Liver (tissue), 9 donors: ENCODE data around the gene PALLD. TPM values are rescaled to one million over a fixed set of nuclear protein-coding genes. Genes with fewer than 3 reads are reported as not detected.

Experiments used
- DNase-seq: peaks from one replicate; pipeline ENCODE4 v3.0.0-alpha.2; 2017; ENCODE audit warnings: low spot score
- H3K27ac ChIP-seq, 2 donors: one replicate each; pipeline ENCODE4 v1.7.0; 2013; ENCODE audit warnings: inconsistent platforms in 2 of 2, low read length in 2 of 2, control low read depth in 1 of 2, low read depth in 1 of 2, mild to moderate bottlenecking in 1 of 2
- H3K27me3 ChIP-seq, 4 donors: one replicate each; pipeline versions ENCODE4 v1.6.1 to v1.7.0; 2013; ENCODE audit warnings: low read length in 3 of 4, inconsistent platforms in 1 of 4, mild to moderate bottlenecking in 1 of 4, moderate library complexity in 1 of 4; ENCODE audit not compliant: control insufficient read depth in 4 of 4, insufficient read depth in 4 of 4
- H3K36me3 ChIP-seq, 4 donors: one replicate each; pipeline versions ENCODE4 v1.6.1 to v1.7.0; 2013; ENCODE audit warnings: low read length in 3 of 4, mild to moderate bottlenecking in 3 of 4, low read depth in 1 of 4, moderate library complexity in 1 of 4; ENCODE audit not compliant: control insufficient read depth in 4 of 4, insufficient read depth in 3 of 4
- H3K4me1 ChIP-seq, 4 donors: one replicate each; pipeline versions ENCODE4 v1.6.1 to v1.7.0; 2013; ENCODE audit warnings: low read length in 3 of 4, mild to moderate bottlenecking in 3 of 4, moderate library complexity in 1 of 4; ENCODE audit not compliant: control insufficient read depth in 4 of 4, insufficient read depth in 4 of 4
- H3K4me3 ChIP-seq, 3 donors: one replicate each; pipeline versions ENCODE4 v1.6.1 to v1.7.0; 2013; ENCODE audit warnings: low read length in 3 of 3, control low read depth in 1 of 3, low read depth in 1 of 3, mild to moderate bottlenecking in 1 of 3
- H3K9ac ChIP-seq, 2 donors: one replicate each; pipeline ENCODE4 v1.7.0; 2013; ENCODE audit warnings: low read length in 2 of 2, mild to moderate bottlenecking in 2 of 2, moderate library complexity in 2 of 2, control low read depth in 1 of 2, low read depth in 1 of 2
- H3K9me3 ChIP-seq, 4 donors: one replicate each; pipeline versions ENCODE4 v1.6.1 to v1.7.0; 2013; ENCODE audit warnings: low read length in 3 of 4; ENCODE audit not compliant: control insufficient read depth in 4 of 4
- EGR1 ChIP-seq, 2 donors: IDR thresholded peaks; 2 replicates each; pipeline ENCODE4 v1.6.1; 2016 to 2018; ENCODE audit warnings: antibody characterized with exemption in 2 of 2, low read depth in 2 of 2
- FOXA2 ChIP-seq: IDR thresholded peaks from 2 replicates; pipeline ENCODE4 v1.6.1; 2016; ENCODE audit warnings: antibody characterized with exemption
- HNF4A ChIP-seq, 2 donors: conservative IDR thresholded peaks; 2 replicates each; pipeline ENCODE4 v1.6.1; 2016; ENCODE audit warnings: antibody characterized with exemption in 2 of 2, mild to moderate bottlenecking in 2 of 2
- JUND ChIP-seq, 2 donors: IDR thresholded peaks; 2 replicates each; pipeline ENCODE4 v1.6.1; 2016; ENCODE audit warnings: antibody characterized with exemption in 2 of 2
- NR2F2 ChIP-seq: IDR thresholded peaks from 2 replicates; pipeline ENCODE4 v1.6.1; 2016; ENCODE audit warnings: antibody characterized with exemption
- RAD21 ChIP-seq, 2 donors: IDR thresholded peaks; 2 replicates each; pipeline ENCODE4 v1.6.1; 2016; ENCODE audit warnings: antibody characterized with exemption in 2 of 2, mild to moderate bottlenecking in 2 of 2
- RXRA ChIP-seq, 2 donors: IDR thresholded peaks; 2 replicates each; pipeline ENCODE4 v1.6.1; 2017 to 2018; ENCODE audit warnings: antibody characterized with exemption in 2 of 2, mild to moderate bottlenecking in 1 of 2
- TAF1 ChIP-seq: conservative IDR thresholded peaks from 2 replicates; pipeline ENCODE4 v1.6.1; 2016; ENCODE audit warnings: antibody characterized with exemption, mild to moderate bottlenecking
- YY1 ChIP-seq: IDR thresholded peaks from 2 replicates; pipeline ENCODE4 v1.6.1; 2016; ENCODE audit warnings: antibody characterized with exemption, mild to moderate bottlenecking
- WGBS: extraction: QIAGEN DNeasy Blood & Tissue Kit; methylation state at CpG from one replicate; pipeline ENCODE4 v1.1.7; 2013; 5-methylcytosine and 5-hydroxymethylcytosine counted together
- polyA plus RNA-seq, 2 donors: library from polyadenylated mRNA; stranded (reverse) in 1 of 2; unstranded in 1 of 2; fragments of 200-250 nt in 1 of 2; fragments of >200 nt in 1 of 2; fragmentation: Nextera tagmentation in 1 of 2; extraction: Ambion mirVana in 1 of 2; gene quantifications; one replicate each; pipeline versions ENCODE4 v1.2.1 to v1.2.3, GENCODE V29; 2013 to 2015
- total RNA-seq, 2 donors: library from RNA; depleted of rRNA; stranded (reverse); fragments of >200 nt; gene quantifications; one replicate each; pipeline ENCODE4 v1.2.3, GENCODE V29; 2014
- TF ChIP-seq, protein P1 (sequence below): IDR thresholded peaks from 2 replicates; pipeline ENCODE4 v1.6.1; 2016; ENCODE audit warnings: antibody characterized with exemption
- TF ChIP-seq, protein P2 (sequence below): fragments of 150-350 bp; IDR thresholded peaks from 2 replicates; pipeline ENCODE4 v1.5.1; 2017; ENCODE audit warnings: improper control_type of control experiment, low read depth, low read length; ENCODE audit not compliant: missing input control
- TF ChIP-seq, protein P3 (sequence below): IDR thresholded peaks from 2 replicates; pipeline ENCODE4 v1.6.1; 2016; ENCODE audit warnings: antibody characterized with exemption
- TF ChIP-seq, protein P4 (sequence below): IDR thresholded peaks from 2 replicates; pipeline ENCODE4 v1.6.1; 2016; ENCODE audit warnings: antibody characterized with exemption, mild to moderate bottlenecking
- TF ChIP-seq, protein P5 (sequence below): IDR thresholded peaks from 2 replicates; pipeline ENCODE4 v1.6.1; 2016; ENCODE audit warnings: antibody characterized with exemption
- donor health status: healthy.
- donor health status: healthy.
- donor health status: healthy.
- donor health status: healthy.
- donor health status: healthy.

Gene PALLD
- total and polyA plus RNA-seq, 4 donors = 9.0 to 26.3 (median 14.7) TPM

DNA sequence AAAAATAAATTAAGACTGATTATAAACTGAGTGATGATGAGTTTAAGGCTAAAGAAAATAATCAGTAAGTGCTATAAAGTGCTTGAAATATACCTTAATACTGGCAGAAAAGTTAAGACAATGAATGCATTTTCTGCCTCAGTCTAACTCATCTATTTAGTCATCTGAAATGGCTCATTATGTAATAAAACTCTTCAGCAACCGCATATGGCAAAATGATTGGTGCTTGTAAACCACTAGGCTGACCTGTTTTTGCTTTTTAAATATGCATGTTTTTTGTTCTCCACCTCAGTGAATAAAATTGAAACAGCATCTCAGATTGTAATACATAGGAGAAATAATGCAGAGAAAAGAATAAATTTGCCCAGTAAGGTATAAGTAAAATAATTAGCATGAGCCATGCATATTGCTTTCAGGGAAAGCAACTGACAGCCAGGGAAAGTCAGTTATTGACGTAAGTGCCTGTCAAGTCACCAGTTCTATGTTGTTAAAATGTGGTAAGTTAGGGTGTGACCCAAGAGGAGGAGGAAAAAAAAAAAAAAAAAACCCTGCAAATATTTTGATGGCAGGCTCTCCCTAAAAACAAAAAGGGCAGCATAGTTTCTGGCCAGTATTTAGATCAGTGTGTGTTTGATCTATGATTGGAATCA is 167.5 kb downstream of the PALLD start:
- H3K27me3 ChIP-seq = no peaks in the 10 kb centered on the region
- H3K9ac ChIP-seq = no peak overlapping the region
- no peaks in the 10 kb centered on the region for H3K36me3 ChIP-seq
- 88% methylated on average over 2 of the region's 2 CpGs for WGBS
- TF ChIP-seq, protein P1, sequence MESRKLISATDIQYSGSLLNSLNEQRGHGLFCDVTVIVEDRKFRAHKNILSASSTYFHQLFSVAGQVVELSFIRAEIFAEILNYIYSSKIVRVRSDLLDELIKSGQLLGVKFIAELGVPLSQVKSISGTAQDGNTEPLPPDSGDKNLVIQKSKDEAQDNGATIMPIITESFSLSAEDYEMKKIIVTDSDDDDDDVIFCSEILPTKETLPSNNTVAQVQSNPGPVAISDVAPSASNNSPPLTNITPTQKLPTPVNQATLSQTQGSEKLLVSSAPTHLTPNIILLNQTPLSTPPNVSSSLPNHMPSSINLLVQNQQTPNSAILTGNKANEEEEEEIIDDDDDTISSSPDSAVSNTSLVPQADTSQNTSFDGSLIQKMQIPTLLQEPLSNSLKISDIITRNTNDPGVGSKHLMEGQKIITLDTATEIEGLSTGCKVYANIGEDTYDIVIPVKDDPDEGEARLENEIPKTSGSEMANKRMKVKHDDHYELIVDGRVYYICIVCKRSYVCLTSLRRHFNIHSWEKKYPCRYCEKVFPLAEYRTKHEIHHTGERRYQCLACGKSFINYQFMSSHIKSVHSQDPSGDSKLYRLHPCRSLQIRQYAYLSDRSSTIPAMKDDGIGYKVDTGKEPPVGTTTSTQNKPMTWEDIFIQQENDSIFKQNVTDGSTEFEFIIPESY = no peak
- TF ChIP-seq, protein P2, sequence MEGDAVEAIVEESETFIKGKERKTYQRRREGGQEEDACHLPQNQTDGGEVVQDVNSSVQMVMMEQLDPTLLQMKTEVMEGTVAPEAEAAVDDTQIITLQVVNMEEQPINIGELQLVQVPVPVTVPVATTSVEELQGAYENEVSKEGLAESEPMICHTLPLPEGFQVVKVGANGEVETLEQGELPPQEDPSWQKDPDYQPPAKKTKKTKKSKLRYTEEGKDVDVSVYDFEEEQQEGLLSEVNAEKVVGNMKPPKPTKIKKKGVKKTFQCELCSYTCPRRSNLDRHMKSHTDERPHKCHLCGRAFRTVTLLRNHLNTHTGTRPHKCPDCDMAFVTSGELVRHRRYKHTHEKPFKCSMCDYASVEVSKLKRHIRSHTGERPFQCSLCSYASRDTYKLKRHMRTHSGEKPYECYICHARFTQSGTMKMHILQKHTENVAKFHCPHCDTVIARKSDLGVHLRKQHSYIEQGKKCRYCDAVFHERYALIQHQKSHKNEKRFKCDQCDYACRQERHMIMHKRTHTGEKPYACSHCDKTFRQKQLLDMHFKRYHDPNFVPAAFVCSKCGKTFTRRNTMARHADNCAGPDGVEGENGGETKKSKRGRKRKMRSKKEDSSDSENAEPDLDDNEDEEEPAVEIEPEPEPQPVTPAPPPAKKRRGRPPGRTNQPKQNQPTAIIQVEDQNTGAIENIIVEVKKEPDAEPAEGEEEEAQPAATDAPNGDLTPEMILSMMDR = no peak
- no peak for TF ChIP-seq EGR1 (IDR thresholded peaks at IDR 0.05; ENCODE audit: low read depth in 2 of 2)
- no peak for TF ChIP-seq YY1
- no peak for TF ChIP-seq JUND (IDR thresholded peaks at IDR 0.05)
- TF ChIP-seq FOXA2 = no peak
- TF ChIP-seq, protein P3, sequence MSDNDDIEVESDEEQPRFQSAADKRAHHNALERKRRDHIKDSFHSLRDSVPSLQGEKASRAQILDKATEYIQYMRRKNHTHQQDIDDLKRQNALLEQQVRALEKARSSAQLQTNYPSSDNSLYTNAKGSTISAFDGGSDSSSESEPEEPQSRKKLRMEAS = no peak
- TF ChIP-seq, protein P4, sequence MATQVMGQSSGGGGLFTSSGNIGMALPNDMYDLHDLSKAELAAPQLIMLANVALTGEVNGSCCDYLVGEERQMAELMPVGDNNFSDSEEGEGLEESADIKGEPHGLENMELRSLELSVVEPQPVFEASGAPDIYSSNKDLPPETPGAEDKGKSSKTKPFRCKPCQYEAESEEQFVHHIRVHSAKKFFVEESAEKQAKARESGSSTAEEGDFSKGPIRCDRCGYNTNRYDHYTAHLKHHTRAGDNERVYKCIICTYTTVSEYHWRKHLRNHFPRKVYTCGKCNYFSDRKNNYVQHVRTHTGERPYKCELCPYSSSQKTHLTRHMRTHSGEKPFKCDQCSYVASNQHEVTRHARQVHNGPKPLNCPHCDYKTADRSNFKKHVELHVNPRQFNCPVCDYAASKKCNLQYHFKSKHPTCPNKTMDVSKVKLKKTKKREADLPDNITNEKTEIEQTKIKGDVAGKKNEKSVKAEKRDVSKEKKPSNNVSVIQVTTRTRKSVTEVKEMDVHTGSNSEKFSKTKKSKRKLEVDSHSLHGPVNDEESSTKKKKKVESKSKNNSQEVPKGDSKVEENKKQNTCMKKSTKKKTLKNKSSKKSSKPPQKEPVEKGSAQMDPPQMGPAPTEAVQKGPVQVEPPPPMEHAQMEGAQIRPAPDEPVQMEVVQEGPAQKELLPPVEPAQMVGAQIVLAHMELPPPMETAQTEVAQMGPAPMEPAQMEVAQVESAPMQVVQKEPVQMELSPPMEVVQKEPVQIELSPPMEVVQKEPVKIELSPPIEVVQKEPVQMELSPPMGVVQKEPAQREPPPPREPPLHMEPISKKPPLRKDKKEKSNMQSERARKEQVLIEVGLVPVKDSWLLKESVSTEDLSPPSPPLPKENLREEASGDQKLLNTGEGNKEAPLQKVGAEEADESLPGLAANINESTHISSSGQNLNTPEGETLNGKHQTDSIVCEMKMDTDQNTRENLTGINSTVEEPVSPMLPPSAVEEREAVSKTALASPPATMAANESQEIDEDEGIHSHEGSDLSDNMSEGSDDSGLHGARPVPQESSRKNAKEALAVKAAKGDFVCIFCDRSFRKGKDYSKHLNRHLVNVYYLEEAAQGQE = no peak
- TF ChIP-seq, protein P5, sequence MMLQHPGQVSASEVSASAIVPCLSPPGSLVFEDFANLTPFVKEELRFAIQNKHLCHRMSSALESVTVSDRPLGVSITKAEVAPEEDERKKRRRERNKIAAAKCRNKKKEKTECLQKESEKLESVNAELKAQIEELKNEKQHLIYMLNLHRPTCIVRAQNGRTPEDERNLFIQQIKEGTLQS = no peak
- no peak for TF ChIP-seq NR2F2
- no peak for TF ChIP-seq TAF1
- no peak for TF ChIP-seq RAD21 (IDR thresholded peaks at IDR 0.05)
- DNase-seq = no peak
- no peaks in the 10 kb centered on the region for H3K9me3 ChIP-seq
- no peak overlapping the region for H3K4me3 ChIP-seq
- no peak overlapping the region for H3K27ac ChIP-seq
- H3K4me1 ChIP-seq = peaks cover 4 to 16% (median 13%) of the 10 kb centered on the region in 4 donors

DNA sequence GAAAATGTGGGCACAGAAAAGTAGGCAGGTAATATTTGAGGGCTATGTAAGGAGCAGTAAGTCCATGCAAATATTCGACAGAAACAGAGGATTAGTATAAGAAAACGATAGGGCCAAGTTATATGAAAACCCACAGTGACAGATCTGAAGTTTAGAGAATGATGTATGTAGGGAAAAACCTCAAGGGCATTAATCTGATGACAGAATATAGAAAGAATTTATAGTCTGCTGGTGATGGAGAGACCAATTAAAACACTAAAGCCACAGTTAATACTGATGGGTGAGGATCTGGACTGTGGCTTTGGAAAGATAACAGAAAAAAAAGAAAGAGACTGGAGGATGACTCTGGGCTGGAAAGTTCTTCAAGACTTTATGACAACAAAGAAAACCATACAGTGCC is 169.7 kb downstream of the PALLD start:
- H3K9ac ChIP-seq = no peak overlapping the region
- no peaks in the 10 kb centered on the region for H3K36me3 ChIP-seq
- peaks cover 4 to 16% (median 13%) of the 10 kb centered on the region in 4 donors for H3K4me1 ChIP-seq
- no peaks in the 10 kb centered on the region for H3K9me3 ChIP-seq
- no peak for TF ChIP-seq FOXA2
- TF ChIP-seq HNF4A (conservative IDR thresholded peaks at IDR 0.05) = no peak
- no peak for TF ChIP-seq EGR1 (IDR thresholded peaks at IDR 0.05; ENCODE audit: low read depth in 2 of 2)
- TF ChIP-seq RXRA (IDR thresholded peaks at IDR 0.05) = no peak
- 85% methylated on average over 2 of the region's 2 CpGs for WGBS
- no peak for DNase-seq
- no peak overlapping the region for H3K27ac ChIP-seq
- no peaks in the 10 kb centered on the region for H3K27me3 ChIP-seq
- H3K4me3 ChIP-seq = no peak overlapping the region
